Sigmoid colon (tissue), 4 donors: ENCODE results near the gene DES.

ENCODE experiments used
- CTCF ChIP-seq, 4 experiments: fragments of 450-650 bp in 3 of 4; fragments of 200-600 bp in 1 of 4; IDR thresholded peaks; one replicate each; pipeline ENCODE4 v1.5.1; 2016 to 2019; ENCODE audit warnings: antibody characterized with exemption in 4 of 4, mild to moderate bottlenecking in 3 of 4, moderate library complexity in 2 of 4
- EP300 ChIP-seq, 4 donors: sonication (generic); formaldehyde crosslinking; IDR thresholded peaks; one replicate each; pipeline ENCODE4 v1.6.1; 2017; ENCODE audit warnings: antibody characterized with exemption in 4 of 4
- POLR2A ChIP-seq, 2 donors: fragments of 450-650 bp; IDR thresholded peaks; one replicate each; pipeline ENCODE4 v1.6.1; 2016; ENCODE audit warnings: antibody characterized with exemption in 2 of 2, mild to moderate bottlenecking in 2 of 2, moderate library complexity in 2 of 2
- POLR2AphosphoS5 ChIP-seq, 4 donors: sonication (generic); formaldehyde crosslinking; IDR thresholded peaks; one replicate each; pipeline ENCODE4 v1.6.1; 2017; ENCODE audit warnings: antibody characterized with exemption in 4 of 4

- no peak for TF ChIP-seq CTCF (IDR thresholded peaks at IDR 0.05)
- peak; percentile 82 to 93 for TF ChIP-seq POLR2A (IDR thresholded peaks at IDR 0.05)
- TF ChIP-seq EP300 (IDR thresholded peaks at IDR 0.05): peak in 3 of 4 donors; percentile 39 to 97 (median 90)
- peak; percentile 91 to 99 (median 96) for TF ChIP-seq POLR2AphosphoS5 (IDR thresholded peaks at IDR 0.05)
These were observed at the start of gene DES for GRCh38 chr2:219418155-219419011.
